Measurements from ENCODE around the gene ACTR1A.

The ACTR1A gene

GRCh38 chr10:102511583-102512274, 9.2 kb upstream of the ACTR1A start:
- TF ChIP-seq, protein P1, sequence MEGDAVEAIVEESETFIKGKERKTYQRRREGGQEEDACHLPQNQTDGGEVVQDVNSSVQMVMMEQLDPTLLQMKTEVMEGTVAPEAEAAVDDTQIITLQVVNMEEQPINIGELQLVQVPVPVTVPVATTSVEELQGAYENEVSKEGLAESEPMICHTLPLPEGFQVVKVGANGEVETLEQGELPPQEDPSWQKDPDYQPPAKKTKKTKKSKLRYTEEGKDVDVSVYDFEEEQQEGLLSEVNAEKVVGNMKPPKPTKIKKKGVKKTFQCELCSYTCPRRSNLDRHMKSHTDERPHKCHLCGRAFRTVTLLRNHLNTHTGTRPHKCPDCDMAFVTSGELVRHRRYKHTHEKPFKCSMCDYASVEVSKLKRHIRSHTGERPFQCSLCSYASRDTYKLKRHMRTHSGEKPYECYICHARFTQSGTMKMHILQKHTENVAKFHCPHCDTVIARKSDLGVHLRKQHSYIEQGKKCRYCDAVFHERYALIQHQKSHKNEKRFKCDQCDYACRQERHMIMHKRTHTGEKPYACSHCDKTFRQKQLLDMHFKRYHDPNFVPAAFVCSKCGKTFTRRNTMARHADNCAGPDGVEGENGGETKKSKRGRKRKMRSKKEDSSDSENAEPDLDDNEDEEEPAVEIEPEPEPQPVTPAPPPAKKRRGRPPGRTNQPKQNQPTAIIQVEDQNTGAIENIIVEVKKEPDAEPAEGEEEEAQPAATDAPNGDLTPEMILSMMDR (conservative IDR thresholded peaks at IDR 0.05): no peak
- TF ChIP-seq ZFX (IDR thresholded peaks at IDR 0.05): no peak
- H3K27ac ChIP-seq: no peak overlapping the region

- peak overlapping the region; percentile 19; the same call in 1 of the 2 replicates for H3K27ac ChIP-seq
- no peak for TF ChIP-seq ZFX (IDR thresholded peaks at IDR 0.05)
- TF ChIP-seq, protein P1 (conservative IDR thresholded peaks at IDR 0.05): no peak
Measured at GRCh38 chr10:102509387-102509786, 6.9 kb upstream of the ACTR1A start.

DNA sequence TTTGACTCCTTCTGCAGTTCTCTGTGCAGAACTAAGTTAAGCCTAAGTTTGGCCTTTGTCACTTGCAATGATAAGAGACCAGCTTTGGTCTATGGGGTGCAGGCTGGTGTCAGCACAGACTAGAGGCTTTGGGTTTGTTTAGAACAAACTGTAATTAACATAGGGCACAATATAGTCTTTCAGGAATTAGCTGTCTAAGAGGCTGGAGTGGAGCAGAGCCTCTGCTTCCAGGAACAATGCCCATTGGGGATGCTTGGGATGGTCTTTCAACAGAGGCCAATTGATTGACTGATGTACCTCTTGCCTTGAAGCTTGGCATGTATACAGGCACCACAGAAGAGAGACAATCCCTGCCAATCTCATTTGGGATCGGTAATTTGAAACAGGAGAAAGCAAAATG, 6.0 kb upstream of the ACTR1A start:
- TF ChIP-seq, protein P1 (conservative IDR thresholded peaks at IDR 0.05): no peak
- TF ChIP-seq ZFX (IDR thresholded peaks at IDR 0.05): no peak
- H3K27ac ChIP-seq: peak overlapping the region; percentile 51; the same call in 1 of the 2 replicates

DNA sequence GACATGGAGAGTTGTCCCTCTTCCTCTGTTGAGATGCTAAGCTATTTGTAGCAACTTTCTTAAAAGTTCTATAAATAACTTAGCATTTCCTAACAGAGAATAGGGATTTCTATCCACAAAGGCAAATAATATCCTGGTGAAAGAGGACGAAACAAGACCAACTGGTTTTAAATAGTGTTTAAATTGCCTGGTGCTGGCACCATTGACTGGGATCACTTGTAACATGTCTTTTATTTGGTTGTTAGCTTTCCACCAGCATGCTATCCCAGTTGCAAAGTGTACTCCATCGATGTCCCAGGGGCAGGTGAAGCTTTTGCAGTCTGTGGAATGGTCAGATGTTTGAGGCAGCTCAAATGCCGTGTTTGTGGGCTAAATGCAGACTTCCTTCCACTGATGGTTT, 5.0 kb upstream of the ACTR1A start:
- TF ChIP-seq ZFX (IDR thresholded peaks at IDR 0.05): no peak
- TF ChIP-seq, protein P1 (conservative IDR thresholded peaks at IDR 0.05): no peak
- H3K27ac ChIP-seq: peak overlapping the region; percentile 63

DNA sequence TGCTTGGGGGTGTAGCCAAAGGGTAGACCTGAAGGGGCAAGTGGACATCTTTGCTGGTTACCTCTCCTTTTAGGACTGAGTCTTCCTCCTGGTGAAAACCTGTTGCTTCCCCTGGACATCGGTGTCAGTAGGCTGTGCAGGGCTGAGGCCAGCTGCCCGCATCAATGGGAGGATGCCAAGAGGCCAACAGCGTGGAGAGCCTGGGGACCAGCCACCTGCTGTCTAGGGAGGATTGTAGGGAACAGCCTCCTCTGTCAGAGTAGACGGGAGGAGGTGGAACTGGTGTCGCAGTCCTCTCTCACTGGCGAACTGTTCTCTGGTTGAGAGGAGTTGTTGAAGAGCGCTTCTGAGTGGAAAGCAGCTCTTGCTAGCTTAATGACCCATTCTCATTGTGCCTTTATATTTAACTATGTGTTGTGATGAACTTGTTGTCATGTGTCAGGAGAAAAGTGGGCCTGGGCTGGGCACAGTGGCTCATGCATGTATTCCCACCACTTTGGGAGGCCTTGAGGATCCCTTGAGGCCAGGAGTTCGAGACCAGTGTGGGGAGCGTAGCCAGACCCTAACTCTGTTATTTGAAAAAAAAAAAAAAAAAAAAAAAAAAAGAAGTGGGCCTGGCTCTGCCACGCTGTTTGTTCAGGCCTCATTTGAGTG, 3.1 kb upstream of the ACTR1A start:
- no peak for TF ChIP-seq ZFX (IDR thresholded peaks at IDR 0.05)
- TF ChIP-seq, protein P1 (conservative IDR thresholded peaks at IDR 0.05): no peak

GRCh38 chr10:102504976-102505300, 2.4 kb upstream of the ACTR1A start:
- H3K27ac ChIP-seq: peak overlapping the region; percentile 89
- TF ChIP-seq, protein P1 (conservative IDR thresholded peaks at IDR 0.05): no peak
- TF ChIP-seq ZFX (IDR thresholded peaks at IDR 0.05): no peak

More for the DNA sequence above, 3.1 kb upstream of the ACTR1A start:
- no peak overlapping the region; the same call in 1 of the 2 replicates for H3K27ac ChIP-seq

GRCh38 chr10:102504179-102504975, 1.9 kb upstream of the ACTR1A start:
- TF ChIP-seq, protein P1 (conservative IDR thresholded peaks at IDR 0.05): no peak
- TF ChIP-seq ZFX (IDR thresholded peaks at IDR 0.05): peak; percentile 69; the same call in 1 of the 2 replicates
- peak overlapping the region; percentile 89 for H3K27ac ChIP-seq
